Bronchial epithelial cell (primary cell): ENCODE measurements around the gene DOCK1. TPM values are rescaled to one million over a fixed set of nuclear protein-coding genes. Genes with fewer than 3 reads are reported as not detected.

Experiments
- DNase-seq: peaks from one replicate; pipeline ENCODE4 v3.0.0-alpha.2; 2010; ENCODE audit warnings: low read depth
- FAIRE-seq: peaks from 2 replicates; lab custom pipeline; 2011; peaks lifted over from hg19 to GRCh38; lab: Jason Lieb, UNC
- H3K27me3 ChIP-seq: 2 replicates; pipeline ENCODE4 v1.5.1; 2011; ENCODE audit warnings: low read length; ENCODE audit not compliant: control insufficient read depth, insufficient read depth
- H3K36me3 ChIP-seq: 2 replicates; pipeline ENCODE4 v1.5.1; 2011; ENCODE audit warnings: low read length; ENCODE audit not compliant: control insufficient read depth, insufficient read depth
- H3K4me3 ChIP-seq: 2 replicates; pipeline ENCODE4 v1.5.1; 2011; ENCODE audit warnings: mild to moderate bottlenecking, low read depth, low read length, control low read depth
- total RNA-seq: library from RNA; depleted of rRNA; stranded (reverse); fragments of >200 nt; gene quantifications from 2 replicates; pipeline ENCODE4 v1.2.1, GENCODE V29; 2014
- TF ChIP-seq, protein P1 (sequence below): IDR thresholded peaks from 2 replicates; pipeline ENCODE4 v1.5.1; 2011; ENCODE audit warnings: mild to moderate bottlenecking, moderate library complexity, low read length, control low read depth, inconsistent platforms; ENCODE audit not compliant: insufficient read depth, severe bottlenecking

The DOCK1 gene
- total RNA-seq, 1 donor from 2014 or later: 173 TPM

- no peak overlapping the region for H3K4me3 ChIP-seq
- DNase-seq (no peak), FAIRE-seq (no peak)
- peaks cover 1% of the 10 kb centered on the region for H3K36me3 ChIP-seq
- no peaks in the 10 kb centered on the region for H3K27me3 ChIP-seq
- TF ChIP-seq, protein P1, sequence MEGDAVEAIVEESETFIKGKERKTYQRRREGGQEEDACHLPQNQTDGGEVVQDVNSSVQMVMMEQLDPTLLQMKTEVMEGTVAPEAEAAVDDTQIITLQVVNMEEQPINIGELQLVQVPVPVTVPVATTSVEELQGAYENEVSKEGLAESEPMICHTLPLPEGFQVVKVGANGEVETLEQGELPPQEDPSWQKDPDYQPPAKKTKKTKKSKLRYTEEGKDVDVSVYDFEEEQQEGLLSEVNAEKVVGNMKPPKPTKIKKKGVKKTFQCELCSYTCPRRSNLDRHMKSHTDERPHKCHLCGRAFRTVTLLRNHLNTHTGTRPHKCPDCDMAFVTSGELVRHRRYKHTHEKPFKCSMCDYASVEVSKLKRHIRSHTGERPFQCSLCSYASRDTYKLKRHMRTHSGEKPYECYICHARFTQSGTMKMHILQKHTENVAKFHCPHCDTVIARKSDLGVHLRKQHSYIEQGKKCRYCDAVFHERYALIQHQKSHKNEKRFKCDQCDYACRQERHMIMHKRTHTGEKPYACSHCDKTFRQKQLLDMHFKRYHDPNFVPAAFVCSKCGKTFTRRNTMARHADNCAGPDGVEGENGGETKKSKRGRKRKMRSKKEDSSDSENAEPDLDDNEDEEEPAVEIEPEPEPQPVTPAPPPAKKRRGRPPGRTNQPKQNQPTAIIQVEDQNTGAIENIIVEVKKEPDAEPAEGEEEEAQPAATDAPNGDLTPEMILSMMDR: no peak
These were observed 458.8 kb downstream of the DOCK1 start for GRCh38 chr10:127364034-127364433.

- FAIRE-seq (no peak), DNase-seq (no peak)
- H3K27me3 ChIP-seq: no peaks in the 10 kb centered on the region
- TF ChIP-seq, protein P1: no peak
- H3K4me3 ChIP-seq: no peak overlapping the region
- H3K36me3 ChIP-seq: no peaks in the 10 kb centered on the region
These were observed 462.9 kb downstream of the DOCK1 start for GRCh38 chr10:127368101-127368500.

- no peak for FAIRE-seq
- H3K36me3 ChIP-seq: no peaks in the 10 kb centered on the region
- H3K27me3 ChIP-seq: no peaks in the 10 kb centered on the region
- TF ChIP-seq, protein P1: no peak
- H3K4me3 ChIP-seq: no peak overlapping the region
- DNase-seq: no peak
These were observed 463.7 kb downstream of the DOCK1 start for GRCh38 chr10:127368929-127369328.

DNA sequence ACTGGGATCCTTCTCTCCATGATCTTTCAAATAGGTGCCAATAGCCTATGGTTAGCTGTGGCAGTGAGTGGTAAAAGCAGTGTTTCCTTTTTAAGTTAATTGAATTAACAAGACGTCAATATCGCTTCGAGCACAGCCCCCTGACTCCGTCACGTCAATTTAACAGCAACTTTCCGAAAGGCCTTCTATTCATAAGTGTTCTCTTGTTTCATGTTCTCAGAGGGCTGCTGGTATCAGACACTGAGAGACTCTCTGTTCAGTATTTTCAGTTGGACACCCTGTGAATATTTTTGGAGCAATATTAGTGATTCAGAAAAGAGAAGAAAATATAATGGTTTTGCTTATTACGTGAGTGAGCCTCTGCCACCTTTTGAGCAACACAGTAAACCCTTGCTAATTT lies 465.4 kb downstream of the DOCK1 start:
- H3K4me3 ChIP-seq: no peak overlapping the region
- FAIRE-seq (no peak), DNase-seq (no peak)
- H3K27me3 ChIP-seq: no peaks in the 10 kb centered on the region
- no peaks in the 10 kb centered on the region for H3K36me3 ChIP-seq
- TF ChIP-seq, protein P1: no peak

DNA sequence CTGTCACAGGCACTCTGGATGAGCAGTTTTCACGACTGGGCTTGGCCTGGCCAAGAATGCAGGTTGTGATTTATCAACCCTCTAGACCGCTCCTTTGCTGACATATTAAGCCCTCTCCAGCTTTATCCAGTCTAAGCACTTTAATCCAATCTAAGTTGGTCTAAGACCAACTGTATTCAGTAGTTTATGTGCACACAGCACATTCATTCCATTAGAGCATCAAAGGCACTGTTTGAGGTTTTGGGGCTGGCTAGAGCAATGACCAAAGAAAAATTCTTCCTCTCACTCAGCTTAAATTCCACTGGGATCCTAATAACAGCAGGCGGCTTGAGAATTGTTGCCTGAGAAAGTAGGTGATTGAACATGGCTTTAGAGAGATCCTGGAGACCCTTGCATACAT lies 467.1 kb downstream of the DOCK1 start:
- Histone ChIP-seq H3K4me3 (no peak overlapping the region), H3K36me3 (no peaks in the 10 kb centered on the region), H3K27me3 (no peaks in the 10 kb centered on the region)
- FAIRE-seq: no peak
- no peak for DNase-seq
- TF ChIP-seq, protein P1: no peak

GRCh38 chr10:127374074-127374680 lies 468.9 kb downstream of the DOCK1 start:
- TF ChIP-seq, protein P1: no peak
- no peaks in the 10 kb centered on the region for H3K27me3 ChIP-seq
- FAIRE-seq (peak; percentile 73), DNase-seq (no peak)
- H3K36me3 ChIP-seq: no peaks in the 10 kb centered on the region
- H3K4me3 ChIP-seq: no peak overlapping the region
